ENCODE results near the gene ZNF606.

ZNF606 gene

DNA sequence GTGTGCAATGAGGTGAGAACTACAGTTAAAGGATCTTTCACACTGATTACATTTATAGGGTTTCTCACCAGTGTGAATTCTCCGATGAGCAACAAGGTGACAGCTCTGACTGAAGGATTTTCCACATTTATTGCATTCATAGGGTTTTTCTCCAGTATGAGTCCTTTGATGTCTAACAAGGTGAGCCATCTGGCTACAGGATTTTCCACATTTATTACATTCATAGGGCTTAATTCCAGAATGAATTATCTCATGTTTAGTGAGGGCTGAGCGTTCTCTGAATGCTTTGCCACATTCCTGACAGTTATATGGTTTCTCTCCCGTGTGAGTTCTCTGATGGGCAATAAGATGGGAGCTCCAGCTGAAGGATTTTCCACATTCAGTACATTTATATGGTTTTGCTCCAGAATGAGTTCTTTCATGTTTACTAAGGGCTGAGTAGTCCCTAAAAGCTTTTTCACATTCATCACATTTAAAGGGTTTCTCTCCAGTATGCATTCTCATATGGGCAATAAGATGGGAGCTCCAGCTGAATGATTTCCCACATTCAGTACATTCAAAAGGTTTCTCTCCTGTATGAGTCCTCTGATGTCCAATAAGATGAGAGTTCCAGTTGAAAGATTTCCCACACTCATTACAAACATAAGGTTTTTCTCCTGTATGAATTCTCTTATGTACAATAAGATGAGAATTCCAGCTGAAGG, 23.9 kb downstream of the ZNF606 start:
- no peak overlapping the region for H3K27ac ChIP-seq
- no peak for TF ChIP-seq ZFX (IDR thresholded peaks at IDR 0.05)
- TF ChIP-seq, protein P1, sequence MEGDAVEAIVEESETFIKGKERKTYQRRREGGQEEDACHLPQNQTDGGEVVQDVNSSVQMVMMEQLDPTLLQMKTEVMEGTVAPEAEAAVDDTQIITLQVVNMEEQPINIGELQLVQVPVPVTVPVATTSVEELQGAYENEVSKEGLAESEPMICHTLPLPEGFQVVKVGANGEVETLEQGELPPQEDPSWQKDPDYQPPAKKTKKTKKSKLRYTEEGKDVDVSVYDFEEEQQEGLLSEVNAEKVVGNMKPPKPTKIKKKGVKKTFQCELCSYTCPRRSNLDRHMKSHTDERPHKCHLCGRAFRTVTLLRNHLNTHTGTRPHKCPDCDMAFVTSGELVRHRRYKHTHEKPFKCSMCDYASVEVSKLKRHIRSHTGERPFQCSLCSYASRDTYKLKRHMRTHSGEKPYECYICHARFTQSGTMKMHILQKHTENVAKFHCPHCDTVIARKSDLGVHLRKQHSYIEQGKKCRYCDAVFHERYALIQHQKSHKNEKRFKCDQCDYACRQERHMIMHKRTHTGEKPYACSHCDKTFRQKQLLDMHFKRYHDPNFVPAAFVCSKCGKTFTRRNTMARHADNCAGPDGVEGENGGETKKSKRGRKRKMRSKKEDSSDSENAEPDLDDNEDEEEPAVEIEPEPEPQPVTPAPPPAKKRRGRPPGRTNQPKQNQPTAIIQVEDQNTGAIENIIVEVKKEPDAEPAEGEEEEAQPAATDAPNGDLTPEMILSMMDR (conservative IDR thresholded peaks at IDR 0.05), result no peak

DNA sequence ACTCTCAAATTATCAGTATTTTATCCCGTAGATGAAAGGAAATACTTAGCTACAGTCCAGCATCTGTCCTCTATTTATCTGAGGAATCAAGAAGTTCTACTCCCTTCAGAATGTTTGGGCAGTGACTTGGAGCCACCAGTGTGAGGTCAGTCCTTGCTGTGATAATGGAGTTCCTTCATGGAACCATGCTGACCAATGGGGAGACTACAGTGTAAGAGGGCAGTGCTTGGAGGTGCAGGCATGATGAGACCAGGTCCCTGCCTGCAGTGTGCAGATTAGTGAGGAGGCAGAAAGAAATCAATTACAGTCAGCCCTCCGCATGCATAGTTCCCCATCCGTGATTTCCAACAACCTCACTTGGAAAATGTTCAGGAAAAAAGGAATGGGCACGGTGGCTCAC, 28.2 kb downstream of the ZNF606 start, which contains the start of gene C19orf18:
C19orf18 (minus strand) TSS at position 101 of the 400 bp plus-strand sequence. CDS start 102 bp downstream, outside the sequence.
- H3K27ac ChIP-seq, result no peak within 1 kb of the TSS
- TF ChIP-seq, protein P1 (conservative IDR thresholded peaks at IDR 0.05), result no peak
- TF ChIP-seq ZFX (IDR thresholded peaks at IDR 0.05), result no peak

DNA sequence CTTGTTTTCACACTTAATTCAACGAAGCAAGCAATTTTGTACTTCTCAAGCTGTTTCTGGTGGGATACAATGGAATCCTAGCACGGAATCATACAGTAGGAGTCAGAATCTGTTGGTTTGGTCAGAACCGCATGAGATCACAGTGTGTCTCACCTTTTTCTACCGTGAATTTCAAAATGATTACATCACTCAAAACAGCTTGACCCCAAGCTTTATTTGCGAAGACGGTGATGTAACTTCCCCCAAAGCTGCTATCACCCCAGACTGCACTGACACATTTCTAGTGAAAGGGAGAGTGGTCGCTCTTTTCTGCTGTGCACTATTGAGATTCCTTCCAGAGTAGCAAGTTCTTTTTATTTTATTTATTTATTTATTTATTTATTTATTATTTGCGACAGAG, 37.9 kb downstream of the ZNF606 start:
- TF ChIP-seq, protein P1 (conservative IDR thresholded peaks at IDR 0.05), result no peak
- TF ChIP-seq ZFX (IDR thresholded peaks at IDR 0.05), result no peak
- H3K27ac ChIP-seq, result no peak overlapping the region

DNA sequence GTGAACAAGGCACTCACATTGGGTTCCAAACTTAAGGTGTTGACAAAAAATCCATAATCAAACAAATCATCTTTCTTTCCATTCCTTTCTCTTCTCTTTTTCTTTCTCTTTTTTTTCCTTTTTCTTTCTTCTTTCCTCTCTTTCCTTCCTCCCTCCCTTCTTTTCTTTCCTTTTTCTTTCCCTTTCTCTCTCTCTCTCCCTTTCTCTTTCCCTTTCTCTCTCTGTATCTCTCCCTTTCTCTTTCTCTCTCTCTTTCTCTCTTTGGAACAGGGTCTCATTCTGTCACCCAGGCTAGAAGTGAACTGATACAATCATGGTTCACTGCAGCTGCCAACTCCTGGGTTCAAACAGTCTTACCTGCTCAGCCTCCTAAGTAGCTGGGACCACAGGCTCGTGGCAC, 40.8 kb downstream of the ZNF606 start:
- TF ChIP-seq, protein P1 (conservative IDR thresholded peaks at IDR 0.05), result no peak
- TF ChIP-seq ZFX (IDR thresholded peaks at IDR 0.05), result no peak
- no peak overlapping the region for H3K27ac ChIP-seq

DNA sequence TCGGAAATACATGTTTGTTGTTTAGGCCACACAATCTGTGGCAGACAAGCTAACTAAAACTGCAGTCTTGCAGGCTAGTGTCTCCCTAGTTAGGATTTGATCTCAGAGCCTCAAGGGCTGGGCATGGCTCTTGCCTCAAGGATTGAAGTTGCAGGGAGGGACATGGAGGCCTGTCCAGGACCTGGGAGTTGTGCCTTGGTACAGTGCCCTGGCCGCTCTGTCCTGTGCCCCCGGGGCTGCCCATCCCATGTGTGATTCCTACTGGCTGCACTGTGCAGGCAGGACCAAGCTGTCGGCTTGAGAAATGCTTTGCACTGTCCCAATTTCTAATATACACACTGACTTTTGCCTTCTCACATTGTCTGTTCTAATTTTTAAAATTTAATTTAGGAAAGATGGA, 47.6 kb downstream of the ZNF606 start:
- H3K27ac ChIP-seq, result no peak overlapping the region
- TF ChIP-seq, protein P1 (conservative IDR thresholded peaks at IDR 0.05), result no peak
- TF ChIP-seq ZFX (IDR thresholded peaks at IDR 0.05), result no peak

DNA sequence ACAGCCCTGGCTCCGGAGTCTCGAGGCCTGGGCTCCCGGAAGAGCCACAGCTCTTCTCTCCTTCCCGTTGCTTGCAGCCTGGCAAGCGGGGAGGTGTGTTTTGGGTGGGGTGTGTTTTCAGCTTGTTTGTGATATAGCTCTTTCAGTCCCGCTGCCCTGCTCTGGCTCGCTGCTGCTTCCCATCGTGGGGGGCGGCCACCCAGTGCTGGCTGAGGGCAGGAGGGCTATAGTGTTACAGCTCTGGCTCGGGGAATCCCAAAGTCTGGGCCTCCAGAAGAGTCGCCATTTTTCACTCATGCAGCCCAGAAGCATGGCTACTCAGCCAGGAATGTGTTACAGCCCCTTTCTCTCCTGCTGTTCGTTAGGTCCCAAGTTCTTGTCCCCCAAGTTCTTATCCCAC, 52.9 kb downstream of the ZNF606 start:
- no peak overlapping the region for H3K27ac ChIP-seq
- no peak for TF ChIP-seq ZFX (IDR thresholded peaks at IDR 0.05)
- TF ChIP-seq, protein P1 (conservative IDR thresholded peaks at IDR 0.05), result no peak

DNA sequence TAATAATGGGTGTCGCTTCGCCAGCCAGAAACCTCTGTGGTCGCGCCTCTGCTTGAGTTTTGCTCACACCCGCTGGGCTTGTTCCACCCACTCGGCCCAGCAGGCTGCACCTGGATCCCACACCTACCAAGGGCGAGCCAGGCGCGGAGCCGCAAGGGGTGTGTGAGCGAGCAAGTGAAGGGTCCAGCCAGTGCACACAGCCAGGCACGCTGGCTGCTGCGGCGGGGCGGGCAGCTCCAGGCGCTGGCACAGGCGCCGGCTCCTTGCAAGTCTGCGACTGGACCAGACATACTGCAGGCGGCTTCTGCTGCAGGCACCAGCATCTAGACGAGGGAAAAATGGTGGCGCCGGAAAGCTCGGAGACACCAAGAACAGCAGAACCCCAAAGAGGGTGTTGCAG, 53.3 kb downstream of the ZNF606 start:
- no peak overlapping the region for H3K27ac ChIP-seq
- TF ChIP-seq, protein P1 (conservative IDR thresholded peaks at IDR 0.05), result no peak
- TF ChIP-seq ZFX (IDR thresholded peaks at IDR 0.05), result no peak

Data from C4-2B (cell line).